Neural progenitor cell (in vitro differentiated cells): ENCODE data around the gene RASGRF2. TPM values are rescaled to one million over a fixed set of nuclear protein-coding genes. Genes with fewer than 3 reads are reported as not detected.
A peak's percentile ranks its signal among the peaks of the same experiment; 100 is the strongest.

Experiments
- DNase-seq: peaks from one replicate; pipeline ENCODE4 v3.0.0-alpha.2; 2016; ENCODE audit warnings: low spot score
- H2AFZ ChIP-seq: fragments of 200-600 bp; sonication (generic); replicated peaks from 2 replicates; pipeline ENCODE4 v1.6.1; 2016; ENCODE audit warnings: antibody characterized with exemption
- H3F3A ChIP-seq: fragments of 200-600 bp; sonication (generic); 2 replicates; pipeline ENCODE4 v1.6.1; 2016; ENCODE audit warnings: antibody characterized with exemption, low read depth
- H3K27ac ChIP-seq: fragments of 200-600 bp; sonication (generic); 2 replicates; pipeline ENCODE4 v1.5.1; 2016; ENCODE audit warnings: mild to moderate bottlenecking
- H3K27me3 ChIP-seq: fragments of 200-600 bp; sonication (generic); 2 replicates; pipeline ENCODE4 v1.6.1; 2016; ENCODE audit warnings: mild to moderate bottlenecking, moderate library complexity
- H3K36me3 ChIP-seq: fragments of 200-600 bp; sonication (generic); 2 replicates; pipeline ENCODE4 v1.5.1; 2016
- H3K4me1 ChIP-seq: fragments of 200-600 bp; sonication (generic); 2 replicates; pipeline ENCODE4 v1.6.1; 2016; ENCODE audit warnings: mixed run types
- H3K4me2 ChIP-seq: fragments of 200-600 bp; sonication (generic); 2 replicates; pipeline ENCODE4 v1.6.1; 2016
- H3K4me3 ChIP-seq: fragments of 200-600 bp; sonication (generic); 2 replicates; pipeline ENCODE4 v1.5.1; 2016
- H3K79me2 ChIP-seq: fragments of 200-600 bp; sonication (generic); 2 replicates; pipeline ENCODE4 v1.6.1; 2016; ENCODE audit warnings: low read depth
- H3K9ac ChIP-seq: fragments of 200-600 bp; sonication (generic); 2 replicates; pipeline ENCODE4 v1.6.1; 2016
- H3K9me3 ChIP-seq: fragments of 200-600 bp; sonication (generic); 2 replicates; pipeline ENCODE4 v1.5.1; 2016; ENCODE audit warnings: low read depth
- H4K20me1 ChIP-seq: fragments of 200-600 bp; sonication (generic); 2 replicates; pipeline ENCODE4 v1.6.1; 2016; ENCODE audit warnings: low read depth
- H3K27ac Mint-ChIP-seq: 3 replicates; pipeline ENCODE4 v1.8.0; 2021; ENCODE audit warnings: mixed read lengths
- H3K27me3 Mint-ChIP-seq: 2 replicates; pipeline ENCODE4 v1.8.0; 2022; ENCODE audit warnings: low read depth, mild to moderate bottlenecking, inconsistent platforms, moderate library complexity, mixed read lengths; ENCODE audit not compliant: insufficient read depth
- H3K36me3 Mint-ChIP-seq: 3 replicates; pipeline ENCODE4 v1.8.0; 2021; ENCODE audit warnings: mixed read lengths
- H3K4me1 Mint-ChIP-seq: 3 replicates; pipeline ENCODE4 v1.8.0; 2021; ENCODE audit warnings: mixed read lengths
- H3K4me3 Mint-ChIP-seq: 3 replicates; pipeline ENCODE4 v1.8.0; 2021; ENCODE audit warnings: mild to moderate bottlenecking, moderate library complexity, mixed read lengths
- H3K9me3 Mint-ChIP-seq: 3 replicates; pipeline ENCODE4 v1.8.0; 2020; ENCODE audit warnings: mixed read lengths
- EZH2 ChIP-seq: fragments of 200-600 bp; sonication (generic); IDR thresholded peaks from 2 replicates; pipeline ENCODE4 v1.6.1; 2017; ENCODE audit warnings: antibody characterized with exemption, mild to moderate bottlenecking, moderate library complexity
- EZH2phosphoT487 ChIP-seq: fragments of 200-600 bp; sonication (generic); IDR thresholded peaks from 2 replicates; pipeline ENCODE4 v1.6.1; 2017; ENCODE audit warnings: antibody characterized with exemption
- total RNA-seq: library from RNA; depleted of rRNA; stranded (reverse); fragments of >200 nt; gene quantifications from 2 replicates; pipeline ENCODE4 v1.2.3, GENCODE V29; 2015; ENCODE audit warnings: low replicate concordance
- TF ChIP-seq, protein P1 (sequence below): fragments of 200-600 bp; sonication (generic); IDR thresholded peaks from 2 replicates; pipeline ENCODE4 v1.5.1; 2017; ENCODE audit warnings: antibody characterized with exemption, mild to moderate bottlenecking

The RASGRF2 gene
- total RNA-seq, 1 donor from 2014 or later: 0.15 TPM

DNA sequence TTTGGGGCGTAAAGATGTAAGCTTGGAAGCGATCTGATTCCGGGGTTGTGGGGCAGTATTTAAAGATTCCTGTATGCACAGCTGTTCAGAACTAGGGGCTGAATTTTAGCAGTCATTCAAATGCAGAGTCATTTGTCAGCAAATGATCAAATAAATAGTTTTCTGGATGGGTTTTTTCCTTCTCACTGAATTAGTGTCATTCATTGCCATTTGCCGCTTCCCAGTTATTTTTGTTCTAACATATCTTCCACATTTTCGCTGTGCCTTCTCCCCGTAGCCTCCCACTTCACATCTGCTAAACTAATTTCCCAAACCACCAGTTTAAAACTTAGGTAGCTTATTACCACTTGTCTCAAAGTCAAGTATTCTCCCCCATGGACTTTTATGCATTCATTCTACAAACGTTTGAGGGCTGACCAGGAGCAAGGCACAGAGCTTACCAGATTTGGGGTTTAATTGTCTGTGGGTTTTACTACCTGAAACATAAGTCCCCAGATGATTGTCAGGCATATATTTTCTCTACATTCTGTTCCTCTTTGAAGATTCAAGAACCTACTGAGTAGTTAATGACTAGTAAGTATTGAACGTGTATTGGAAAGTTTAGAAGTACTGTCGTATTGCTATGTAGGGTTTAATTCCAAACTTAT is 231.7 kb downstream of the RASGRF2 start:
- Mint-ChIP-seq H3K4me1 (peaks cover 22% of the 10 kb centered on the region), H3K36me3 (no peaks in the 10 kb centered on the region)
- DNase-seq: no peak

DNA sequence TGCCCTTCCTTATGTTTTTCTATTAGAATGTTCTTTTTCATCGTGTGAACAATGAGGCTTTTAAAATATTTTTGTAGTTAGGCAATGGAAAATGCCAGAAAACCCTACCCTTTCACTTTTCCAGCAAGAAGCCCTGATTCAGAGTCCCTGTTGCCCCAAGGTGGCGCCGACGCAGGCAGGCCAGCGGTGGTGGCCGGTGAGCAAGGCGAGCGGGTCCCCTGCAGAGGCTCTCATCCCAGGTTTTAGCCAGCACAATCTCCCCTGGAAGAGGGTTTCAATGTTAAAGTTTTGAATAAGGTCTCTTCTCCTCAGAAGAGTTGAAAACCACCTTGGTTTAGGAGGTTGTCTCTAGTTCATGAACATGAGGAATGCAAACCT is 232.2 kb downstream of the RASGRF2 start:
- peak; percentile 26 for DNase-seq
- H3K36me3 Mint-ChIP-seq: no peaks in the 10 kb centered on the region
- no peak overlapping the region for H2AFZ ChIP-seq
- H3K4me1 Mint-ChIP-seq: peaks cover 22% of the 10 kb centered on the region
- TF ChIP-seq EZH2: no peak
- TF ChIP-seq, protein P1, sequence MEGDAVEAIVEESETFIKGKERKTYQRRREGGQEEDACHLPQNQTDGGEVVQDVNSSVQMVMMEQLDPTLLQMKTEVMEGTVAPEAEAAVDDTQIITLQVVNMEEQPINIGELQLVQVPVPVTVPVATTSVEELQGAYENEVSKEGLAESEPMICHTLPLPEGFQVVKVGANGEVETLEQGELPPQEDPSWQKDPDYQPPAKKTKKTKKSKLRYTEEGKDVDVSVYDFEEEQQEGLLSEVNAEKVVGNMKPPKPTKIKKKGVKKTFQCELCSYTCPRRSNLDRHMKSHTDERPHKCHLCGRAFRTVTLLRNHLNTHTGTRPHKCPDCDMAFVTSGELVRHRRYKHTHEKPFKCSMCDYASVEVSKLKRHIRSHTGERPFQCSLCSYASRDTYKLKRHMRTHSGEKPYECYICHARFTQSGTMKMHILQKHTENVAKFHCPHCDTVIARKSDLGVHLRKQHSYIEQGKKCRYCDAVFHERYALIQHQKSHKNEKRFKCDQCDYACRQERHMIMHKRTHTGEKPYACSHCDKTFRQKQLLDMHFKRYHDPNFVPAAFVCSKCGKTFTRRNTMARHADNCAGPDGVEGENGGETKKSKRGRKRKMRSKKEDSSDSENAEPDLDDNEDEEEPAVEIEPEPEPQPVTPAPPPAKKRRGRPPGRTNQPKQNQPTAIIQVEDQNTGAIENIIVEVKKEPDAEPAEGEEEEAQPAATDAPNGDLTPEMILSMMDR: peak; percentile 32
- H3K9ac ChIP-seq: no peak overlapping the region
- no peaks in the 10 kb centered on the region for H3F3A ChIP-seq
- H3K36me3 ChIP-seq: no peaks in the 10 kb centered on the region
- no peaks in the 10 kb centered on the region for H4K20me1 ChIP-seq
- H3K4me2 ChIP-seq: no peak overlapping the region
- H3K4me1 ChIP-seq: no peaks in the 10 kb centered on the region
- H3K9me3 Mint-ChIP-seq: peaks cover 1% of the 10 kb centered on the region
- H3K27ac Mint-ChIP-seq: no peak overlapping the region
- no peak overlapping the region for H3K4me3 Mint-ChIP-seq
- peaks cover 9% of the 10 kb centered on the region for H3K27me3 Mint-ChIP-seq
- H3K4me3 ChIP-seq: no peak overlapping the region
- no peak overlapping the region for H3K27ac ChIP-seq
- no peaks in the 10 kb centered on the region for H3K79me2 ChIP-seq
- H3K27me3 ChIP-seq: peaks cover 8% of the 10 kb centered on the region
- no peaks in the 10 kb centered on the region for H3K9me3 ChIP-seq

More for the DNA sequence above, 231.7 kb downstream of the RASGRF2 start:
- Mint-ChIP-seq H3K4me3 (no peak overlapping the region), H3K9me3 (peaks cover 1% of the 10 kb centered on the region), H3K27me3 (peaks cover 9% of the 10 kb centered on the region), H3K27ac (no peak overlapping the region)
- Histone ChIP-seq H3K36me3 (no peaks in the 10 kb centered on the region), H3K4me2 (no peak overlapping the region), H3K27ac (no peak overlapping the region), H3K9me3 (no peaks in the 10 kb centered on the region), H3K79me2 (no peaks in the 10 kb centered on the region), H3K4me1 (no peaks in the 10 kb centered on the region), H3K27me3 (peaks cover 8% of the 10 kb centered on the region), H3K9ac (no peak overlapping the region), H3K4me3 (no peak overlapping the region), H3F3A (no peaks in the 10 kb centered on the region), H4K20me1 (no peaks in the 10 kb centered on the region), H2AFZ (no peak overlapping the region)
- TF ChIP-seq, protein P1: no peak
- no peak for TF ChIP-seq EZH2phosphoT487
- no peak for TF ChIP-seq EZH2

GRCh38 chr5:81194633-81195334 is 234.6 kb downstream of the RASGRF2 start:
- H3K9me3 ChIP-seq: no peaks in the 10 kb centered on the region
- H2AFZ ChIP-seq: peak overlapping the region; percentile 61
- TF ChIP-seq, protein P1: peak; percentile 98
- no peak for TF ChIP-seq EZH2
- no peak overlapping the region for H3K4me2 ChIP-seq
- H3K9ac ChIP-seq: no peak overlapping the region
- H3F3A ChIP-seq: no peaks in the 10 kb centered on the region
- H3K27ac Mint-ChIP-seq: no peak overlapping the region
- H3K9me3 Mint-ChIP-seq: peaks cover 1% of the 10 kb centered on the region
- peaks cover 4% of the 10 kb centered on the region for H3K27me3 Mint-ChIP-seq
- no peaks in the 10 kb centered on the region for H3K4me1 ChIP-seq
- H3K4me3 Mint-ChIP-seq: no peak overlapping the region
- no peaks in the 10 kb centered on the region for H4K20me1 ChIP-seq
- H3K79me2 ChIP-seq: no peaks in the 10 kb centered on the region
- no peaks in the 10 kb centered on the region for H3K36me3 ChIP-seq
- H3K27me3 ChIP-seq: peaks cover 8% of the 10 kb centered on the region
- no peak overlapping the region for H3K27ac ChIP-seq
- DNase-seq: peak; percentile 90
- H3K4me3 ChIP-seq: no peak overlapping the region
- H3K36me3 Mint-ChIP-seq: no peaks in the 10 kb centered on the region
- peaks cover 14% of the 10 kb centered on the region for H3K4me1 Mint-ChIP-seq
